Measurements from ENCODE around the gene DGCR2.

GRCh38 chr22:19086896-19087295 is 35.3 kb downstream of the DGCR2 start:
- no peak for TF ChIP-seq CHD1 (IDR thresholded peaks at IDR 0.05; ENCODE audit: low read depth, low read length)
- no peak for TF ChIP-seq CTCF (conservative IDR thresholded peaks at IDR 0.05; ENCODE audit: low read depth, low read length)
- no peak for TF ChIP-seq POLR2A (IDR thresholded peaks at IDR 0.05; ENCODE audit: low read depth, low read length)
- no peak for TF ChIP-seq CEBPB (IDR thresholded peaks at IDR 0.05; ENCODE audit: low read depth, low read length)
- no peak for TF ChIP-seq BHLHE40 (IDR thresholded peaks at IDR 0.05; ENCODE audit: low read depth, low read length)
- no peak for TF ChIP-seq RCOR1 (IDR thresholded peaks at IDR 0.05; ENCODE audit: insufficient replicate concordance, low read length)
- no peak for TF ChIP-seq MAZ (IDR thresholded peaks at IDR 0.05; ENCODE audit: borderline replicate concordance, low read depth, low read length)
- TF ChIP-seq MAFK (IDR thresholded peaks at IDR 0.05; ENCODE audit: low read depth, low read length): no peak
- TF ChIP-seq MXI1 (IDR thresholded peaks at IDR 0.05; ENCODE audit: borderline replicate concordance, low read depth, low read length): no peak

Measured in IMR-90 (cell line).